ENCODE measurements around the gene NOP53.
"Not testable (repeated sequence)": the region's sequence is repeated elsewhere in the genome, so short reads cannot be mapped to it uniquely, and the experiment has no call there.

NOP53 gene

GRCh38 chr19:47777245-47778048 lies 32.1 kb downstream of the NOP53 start:
- not testable (repeated sequence) for DNase-seq (ENCODE audit: low read depth)

GRCh38 chr19:47778049-47778953 lies 33.0 kb downstream of the NOP53 start, which contains the start of gene SELENOW:
TSS of gene SELENOW (plus strand) at chr19:47778703. CDS start at chr19:47778786, 83 bp downstream.
- peak; percentile 59 for DNase-seq (ENCODE audit: low read depth)

DNA sequence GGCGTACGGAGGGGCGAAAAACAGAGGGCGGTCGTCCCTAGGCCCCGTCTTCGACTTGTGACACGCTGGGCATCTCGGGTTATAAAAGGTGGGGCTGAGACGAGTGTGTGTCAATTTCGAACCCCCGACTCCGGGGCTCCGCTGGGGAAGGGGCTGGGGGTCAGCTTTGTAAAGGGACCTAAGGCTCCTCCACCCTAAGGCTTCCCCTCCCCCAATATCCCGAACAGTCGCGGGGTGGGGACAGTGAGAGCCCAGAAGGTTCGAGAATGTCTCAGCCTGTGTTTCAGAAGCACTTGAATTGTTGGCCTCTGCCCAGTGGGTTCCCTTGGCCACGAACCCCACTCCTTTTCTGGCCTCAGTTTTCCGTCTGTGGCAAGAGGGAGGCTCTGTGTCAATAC lies 33.6 kb downstream of the NOP53 start:
- no peak for DNase-seq (ENCODE audit: low read depth)

- no peak for DNase-seq (ENCODE audit: low read depth)
Observed at GRCh38 chr19:47779524-47780214, 34.3 kb downstream of the NOP53 start.

GRCh38 chr19:47780215-47780551 lies 34.8 kb downstream of the NOP53 start:
- DNase-seq (ENCODE audit: low read depth) = no peak

GRCh38 chr19:47781590-47782262 lies 36.4 kb downstream of the NOP53 start:
- DNase-seq (ENCODE audit: low read depth) = no peak

GRCh38 chr19:47786566-47786965 lies 41.2 kb downstream of the NOP53 start:
- no peak for DNase-seq (ENCODE audit: low read depth)

DNA sequence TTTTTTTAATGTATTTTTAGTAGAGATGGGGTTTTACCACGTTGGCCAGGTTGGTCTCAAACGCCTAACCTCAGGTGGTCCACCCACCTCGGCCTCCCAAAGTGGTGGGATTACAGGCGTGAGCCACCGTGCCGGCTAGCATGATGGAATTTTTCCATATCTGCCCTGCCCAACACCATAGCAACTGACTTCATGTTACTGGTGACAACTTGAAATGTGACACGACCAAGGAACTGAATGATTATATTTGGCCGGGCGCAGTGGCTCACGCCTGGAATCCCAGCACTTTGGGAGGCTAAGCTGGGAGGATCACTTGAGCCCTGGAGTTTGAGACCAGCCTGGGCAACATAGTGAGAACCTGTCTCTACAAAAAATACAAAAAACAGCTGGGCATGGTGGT lies 42.0 kb downstream of the NOP53 start:
- not testable (repeated sequence) for DNase-seq (ENCODE audit: low read depth)

DNA sequence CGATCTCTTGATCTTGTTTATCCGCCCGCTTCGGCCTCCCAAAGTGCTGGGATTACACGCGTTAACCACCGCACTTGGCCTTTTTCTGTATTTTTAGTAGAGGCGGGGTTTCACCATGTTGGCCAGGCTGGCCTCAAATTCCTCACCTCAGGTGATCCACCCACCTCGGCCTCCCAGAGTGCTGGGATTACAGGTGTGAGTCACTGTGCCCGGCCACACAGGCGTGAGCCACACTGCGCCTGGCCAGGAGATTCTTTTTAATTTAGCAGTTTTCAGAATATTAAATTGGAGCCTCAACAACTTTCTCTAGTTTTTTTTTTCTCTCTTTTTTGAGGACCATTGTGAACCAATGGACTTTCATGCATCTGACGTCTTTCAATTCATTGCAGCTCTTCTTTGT lies 44.5 kb downstream of the NOP53 start:
- DNase-seq (ENCODE audit: low read depth) = not testable (repeated sequence)

GRCh38 chr19:47790398-47790814 lies 45.1 kb downstream of the NOP53 start:
- DNase-seq (ENCODE audit: low read depth) = peak; percentile 81

DNA sequence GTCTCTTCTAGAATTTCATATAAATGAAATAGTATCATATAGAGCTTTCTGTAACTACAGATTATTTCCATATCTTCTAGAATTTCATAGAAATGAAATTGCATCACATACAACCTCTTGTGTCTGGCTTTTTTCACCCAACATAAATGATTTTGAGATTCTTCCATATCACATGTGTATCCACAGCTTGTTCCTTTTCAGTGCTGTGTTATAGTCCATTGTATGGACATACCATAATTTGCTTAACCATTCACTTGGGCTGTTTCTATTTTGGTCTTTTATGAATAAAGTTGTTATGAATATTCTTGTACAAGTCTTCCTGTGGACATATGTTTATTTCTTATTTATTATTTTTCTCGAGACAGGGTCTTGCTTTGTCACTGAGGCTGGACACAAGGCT lies 47.3 kb downstream of the NOP53 start:
- no peak for DNase-seq (ENCODE audit: low read depth)

DNA sequence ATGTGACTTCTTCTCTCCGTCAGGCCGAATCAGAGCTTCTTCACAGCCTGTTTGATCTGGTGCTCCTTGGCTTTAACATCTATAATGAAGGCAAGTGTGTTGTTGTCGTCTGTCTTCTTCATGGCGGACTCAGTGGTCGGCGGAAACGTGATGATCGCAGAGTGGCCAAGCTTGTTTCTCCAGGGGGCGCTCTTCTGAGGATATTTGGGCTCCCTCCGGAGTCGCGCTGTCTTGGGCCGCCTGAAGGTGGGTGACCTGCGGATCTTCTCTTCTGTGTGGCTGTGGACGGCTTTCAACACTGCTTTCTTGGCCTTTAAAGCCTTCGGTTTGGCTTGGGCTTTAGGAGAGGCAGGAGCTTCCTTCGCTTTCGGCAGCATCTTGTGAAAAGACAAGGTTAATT lies 49.2 kb downstream of the NOP53 start:
- DNase-seq (ENCODE audit: low read depth) = no peak

DNA sequence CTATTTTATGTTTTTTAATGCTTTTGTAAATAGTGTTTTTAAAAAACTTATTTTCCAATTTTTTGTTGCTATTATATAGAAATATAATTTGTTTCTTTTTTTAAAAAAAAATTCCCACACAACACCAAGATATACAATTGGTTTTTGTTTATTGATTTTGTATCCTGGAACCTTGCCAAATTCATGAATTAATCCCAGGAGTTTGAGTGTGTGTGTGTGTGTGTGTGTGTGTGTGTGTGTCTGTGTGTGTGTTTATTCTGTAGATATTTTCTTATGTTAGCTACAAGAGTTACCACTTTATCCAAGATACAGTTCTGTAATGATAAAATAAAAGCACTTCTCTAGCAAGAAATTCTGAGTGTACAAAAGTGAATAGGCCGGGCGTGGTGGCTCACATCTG lies 51.4 kb downstream of the NOP53 start:
- no peak for DNase-seq (ENCODE audit: low read depth)

DNA sequence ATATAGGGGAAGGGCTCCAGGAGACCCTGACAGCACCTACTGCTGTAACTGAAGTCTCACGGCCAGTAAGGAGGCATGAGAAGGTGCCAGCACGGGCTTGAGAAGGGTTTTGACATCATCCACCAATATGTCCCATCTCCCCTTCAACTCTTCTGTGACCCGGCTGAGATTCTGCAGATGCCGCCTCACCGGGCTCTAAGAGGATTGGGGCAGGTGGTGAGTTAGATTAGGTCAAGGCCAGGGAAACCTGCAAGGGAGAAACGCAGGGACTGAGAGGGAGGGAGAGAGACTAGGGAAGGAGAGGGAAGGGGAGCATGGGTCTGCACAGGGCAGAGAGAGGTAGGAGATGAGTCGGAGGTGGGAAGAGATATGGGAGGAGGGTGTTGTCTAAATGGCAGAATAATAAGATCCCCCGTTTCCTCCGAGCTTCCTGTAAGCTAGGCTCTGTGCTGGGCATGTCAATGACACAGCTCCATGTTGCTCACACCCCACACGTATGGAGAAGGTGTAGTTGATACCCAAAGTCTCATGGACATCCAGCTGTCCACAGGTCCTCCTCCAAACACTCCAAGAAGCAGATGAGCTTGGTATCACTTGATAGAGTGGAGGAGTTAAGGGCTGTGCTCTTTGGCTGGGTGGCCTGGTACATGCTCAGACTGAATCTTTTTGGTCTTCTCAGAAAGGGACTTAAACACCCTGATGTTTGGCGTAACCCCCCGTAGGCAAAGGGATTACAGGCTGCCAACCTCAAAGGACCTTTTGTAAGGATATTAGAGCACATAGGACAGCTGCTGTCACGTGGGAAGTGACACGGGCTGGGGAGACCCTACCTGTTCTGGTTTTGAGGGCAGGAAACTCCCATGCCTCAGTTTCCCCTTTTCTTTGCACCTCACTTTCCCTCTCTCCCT lies 52.9 kb downstream of the NOP53 start:
- no peak for DNase-seq (ENCODE audit: low read depth)

DNA sequence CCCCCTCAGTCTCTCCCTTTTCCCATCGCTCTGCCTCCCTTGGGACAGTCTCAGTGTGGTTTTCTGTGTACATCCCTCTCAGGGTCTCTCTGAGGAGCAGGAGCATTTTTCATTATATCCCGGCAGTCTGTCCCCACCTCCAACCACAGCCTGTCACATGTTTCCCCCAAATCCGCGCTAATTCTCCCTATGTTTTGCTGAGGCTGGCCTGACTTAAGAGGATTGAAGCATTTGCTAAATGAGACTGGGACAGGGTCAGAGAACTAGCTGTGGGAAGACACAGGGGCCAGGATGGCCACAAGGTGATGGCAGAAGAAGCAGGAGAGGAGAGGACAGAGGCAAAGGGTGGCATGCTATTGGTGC lies 53.5 kb downstream of the NOP53 start:
- DNase-seq (ENCODE audit: low read depth) = no peak

- no peak for DNase-seq (ENCODE audit: low read depth)
Observed at GRCh38 chr19:47801270-47801669, 55.9 kb downstream of the NOP53 start.

GRCh38 chr19:47802521-47803043 lies 57.2 kb downstream of the NOP53 start:
- DNase-seq (ENCODE audit: low read depth) = no peak

GRCh38 chr19:47803148-47803547 lies 57.8 kb downstream of the NOP53 start:
- not testable (repeated sequence) for DNase-seq (ENCODE audit: low read depth)

DNA sequence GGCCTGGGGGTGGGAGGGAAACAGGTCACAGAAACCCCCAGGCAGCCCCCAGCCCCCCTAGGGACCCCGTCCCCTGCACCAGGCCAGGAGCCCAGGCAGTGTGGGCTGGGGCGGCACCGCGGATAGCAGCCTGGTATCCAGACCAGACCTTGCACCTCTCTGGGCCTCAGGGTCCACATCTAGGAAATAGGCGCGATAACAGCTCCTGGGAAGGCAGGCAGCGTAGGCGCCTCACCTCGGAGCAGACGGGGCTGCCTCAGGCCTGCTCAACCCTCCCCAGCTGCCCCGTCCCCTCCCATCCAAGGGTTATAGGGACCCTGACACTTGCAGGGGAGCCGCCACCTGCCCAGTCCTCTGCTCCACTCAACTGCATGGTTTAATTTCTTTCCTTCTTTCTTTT lies 58.3 kb downstream of the NOP53 start:
- not testable (repeated sequence) for DNase-seq (ENCODE audit: low read depth)

- not testable (repeated sequence) for DNase-seq (ENCODE audit: low read depth)
Observed at GRCh38 chr19:47804451-47804850, 59.1 kb downstream of the NOP53 start, which contains the start of gene TPRX1. TSS of gene TPRX1 (minus strand) at chr19:47804551. CDS start at chr19:47804539, 12 bp downstream.
